Fibroblast of mammary gland (primary cell): ENCODE results near the gene GOLGA6L1.
"Not testable (repeated sequence)": the region's sequence is repeated elsewhere in the genome, so short reads cannot be mapped to it uniquely, and the experiment has no call there.

Experiments
- DNase-seq: peaks from one replicate; pipeline ENCODE4 v3.0.0-alpha.2; 2010; ENCODE audit warnings: low read depth
- H3K4me3 ChIP-seq: 2 replicates; pipeline ENCODE4 v1.5.1; 2011; ENCODE audit warnings: low read depth, mild to moderate bottlenecking, low read length, moderate library complexity; ENCODE audit not compliant: control insufficient read depth
- TF ChIP-seq, protein P1 (sequence below): conservative IDR thresholded peaks from 2 replicates; pipeline ENCODE4 v1.5.1; 2011; ENCODE audit warnings: low read depth, low read length, inconsistent platforms; ENCODE audit not compliant: control insufficient read depth, insufficient read depth

Gene GOLGA6L1, protein sequence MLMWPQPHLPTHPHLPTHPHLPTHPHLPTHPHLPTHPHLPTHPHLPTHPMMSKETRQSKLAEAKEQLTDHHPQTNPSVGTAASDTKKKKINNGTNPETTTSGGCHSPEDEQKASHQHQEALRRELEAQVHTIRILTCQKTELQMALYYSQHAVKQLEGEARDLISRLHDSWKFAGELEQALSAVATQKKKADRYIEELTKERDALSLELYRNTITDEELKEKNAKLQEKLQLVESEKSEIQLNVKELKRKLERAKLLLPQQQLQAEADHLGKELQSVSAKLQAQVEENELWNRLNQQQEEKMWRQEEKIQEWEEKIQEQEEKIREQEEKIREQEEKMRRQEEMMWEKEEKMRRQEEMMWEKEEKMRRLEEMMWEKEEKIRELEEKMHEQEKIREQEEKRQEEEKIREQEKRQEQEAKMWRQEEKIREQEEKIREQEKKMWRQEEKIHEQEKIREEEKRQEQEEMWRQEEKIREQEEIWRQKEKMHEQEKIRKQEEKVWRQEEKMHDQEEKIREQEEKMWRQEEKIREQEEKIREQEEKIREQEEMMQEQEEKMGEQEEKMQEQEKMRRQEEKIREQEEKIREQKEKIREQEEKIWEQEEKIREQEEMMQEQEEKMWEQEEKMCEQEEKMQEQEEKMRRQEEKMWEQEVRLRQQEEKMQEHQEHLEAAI

DNA sequence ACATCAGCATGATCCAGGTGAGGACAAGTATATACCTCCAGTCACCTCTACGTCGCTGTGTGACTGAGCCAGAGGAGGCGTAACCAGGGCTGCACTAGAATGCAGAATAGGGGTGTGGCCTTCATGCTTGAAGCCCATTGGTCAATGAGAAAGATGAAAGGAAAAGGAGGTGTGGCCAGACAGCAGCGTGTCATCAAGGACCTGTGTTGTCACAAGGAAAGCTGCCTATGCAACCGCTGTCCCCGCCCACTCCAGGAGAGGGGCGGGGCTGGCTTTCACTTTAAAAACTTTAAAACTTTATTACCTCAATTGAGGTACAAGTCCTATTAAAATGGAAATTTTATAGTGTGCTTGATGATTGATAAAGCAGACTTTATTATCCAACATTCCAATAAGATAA lies at the start of gene GOLGA6L1:
GOLGA6L1 (minus strand) TSS at position 101 of the 400 bp plus-strand sequence; CDS start at position 10, 91 bp downstream.
- H3K4me3 ChIP-seq, DNase-seq: not testable (repeated sequence)

DNA sequence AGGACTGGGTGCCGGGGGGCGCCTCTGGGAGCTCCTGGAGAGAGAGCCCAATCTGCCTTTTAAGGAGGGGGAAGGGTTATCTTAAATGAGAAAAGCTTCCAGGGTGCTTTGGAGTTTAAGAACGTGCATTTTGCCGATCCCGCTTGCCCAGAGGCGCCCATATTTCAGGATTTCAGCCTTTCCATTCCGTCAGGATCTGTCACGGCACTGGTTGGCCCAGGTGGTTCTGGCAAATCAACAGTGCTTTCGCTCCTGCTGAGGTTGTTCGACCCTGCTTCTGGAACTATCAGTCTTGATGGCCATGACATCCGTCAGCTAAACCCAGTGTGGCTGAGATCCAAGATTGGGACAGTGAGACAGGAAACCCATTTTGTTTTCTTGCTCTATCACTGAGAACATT lies 44.6 kb upstream of the GOLGA6L1 start:
- not testable (repeated sequence) for DNase-seq

DNA sequence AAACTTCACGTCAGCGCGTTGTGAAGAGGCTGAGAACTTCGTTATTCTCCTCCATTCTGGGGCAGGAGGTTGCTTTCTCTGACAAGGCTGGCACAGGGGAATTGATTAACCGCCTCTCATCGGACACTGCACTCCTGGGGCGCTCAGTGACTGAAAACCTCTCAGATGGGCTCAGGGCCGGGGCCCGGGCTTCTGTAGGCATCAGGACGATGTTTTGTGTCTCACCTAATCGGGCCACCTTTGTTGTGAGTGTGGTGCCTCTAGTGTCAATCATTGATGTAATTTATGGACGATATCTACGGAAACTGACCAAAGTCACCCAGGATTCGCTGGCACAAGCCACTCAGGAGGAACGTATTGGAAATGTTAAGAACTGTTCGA lies 43.9 kb upstream of the GOLGA6L1 start:
- not testable (repeated sequence) for H3K4me3 ChIP-seq, DNase-seq

More for the DNA sequence above, 44.6 kb upstream of the GOLGA6L1 start:
- not testable (repeated sequence) for H3K4me3 ChIP-seq

DNA sequence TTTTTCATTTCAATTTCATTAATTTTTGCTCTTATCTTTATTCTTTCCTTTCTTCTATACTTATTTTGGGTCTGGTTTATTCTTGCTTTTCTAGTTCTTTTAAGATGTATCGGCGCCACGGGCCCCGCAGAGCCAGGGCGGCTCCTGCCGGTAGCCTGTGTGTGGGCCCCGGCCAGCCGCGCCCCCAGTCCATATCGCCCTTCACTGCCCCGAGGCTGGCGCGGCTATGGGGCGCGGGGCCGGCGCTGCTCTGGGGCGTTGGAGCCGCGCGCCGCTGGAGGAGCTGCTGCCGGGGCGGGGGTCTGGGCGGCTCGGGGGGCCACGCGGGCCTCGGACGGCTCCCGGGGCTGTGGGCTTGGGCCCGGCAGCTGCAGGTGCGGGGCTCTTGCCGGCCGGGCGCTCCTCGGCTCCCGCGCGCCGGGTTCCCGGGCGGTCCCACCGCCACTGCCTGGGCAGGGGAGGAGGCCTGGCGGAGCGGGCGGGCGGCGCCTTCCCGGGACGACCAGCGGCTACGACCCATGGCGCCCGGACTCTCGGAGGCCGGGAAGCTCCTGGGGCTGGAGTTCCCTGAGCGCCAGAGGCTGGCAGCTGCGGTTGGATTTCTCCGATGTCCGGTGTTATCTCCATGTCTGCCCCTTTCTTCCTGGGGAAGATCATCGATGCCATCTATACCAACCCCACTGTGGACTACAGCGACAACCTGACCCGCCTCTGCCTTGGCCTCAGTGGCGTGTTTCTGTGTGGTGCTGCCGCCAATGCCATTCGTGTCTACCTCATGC lies 43.3 kb upstream of the GOLGA6L1 start:
- not testable (repeated sequence) for DNase-seq, H3K4me3 ChIP-seq

DNA sequence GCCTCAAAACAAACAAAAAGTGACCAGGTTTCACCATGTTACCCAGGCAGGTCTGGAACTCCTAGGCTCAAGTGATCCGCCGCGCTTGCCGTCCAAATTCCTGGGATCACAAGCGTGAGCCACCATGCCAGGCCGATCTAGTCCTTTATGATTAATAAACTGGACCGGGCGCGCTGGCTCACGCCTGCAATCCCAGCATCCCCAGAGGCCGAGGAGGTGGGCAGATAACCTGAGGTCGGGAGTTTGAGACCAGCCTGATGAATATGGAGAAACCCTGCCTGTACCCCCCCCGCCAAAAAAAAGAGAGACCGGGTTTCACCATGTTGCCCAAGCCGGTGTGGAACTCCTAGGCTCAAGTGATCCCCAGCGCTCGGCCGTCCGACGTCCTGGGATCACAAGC lies 40.1 kb upstream of the GOLGA6L1 start:
- H3K4me3 ChIP-seq, DNase-seq: not testable (repeated sequence)

DNA sequence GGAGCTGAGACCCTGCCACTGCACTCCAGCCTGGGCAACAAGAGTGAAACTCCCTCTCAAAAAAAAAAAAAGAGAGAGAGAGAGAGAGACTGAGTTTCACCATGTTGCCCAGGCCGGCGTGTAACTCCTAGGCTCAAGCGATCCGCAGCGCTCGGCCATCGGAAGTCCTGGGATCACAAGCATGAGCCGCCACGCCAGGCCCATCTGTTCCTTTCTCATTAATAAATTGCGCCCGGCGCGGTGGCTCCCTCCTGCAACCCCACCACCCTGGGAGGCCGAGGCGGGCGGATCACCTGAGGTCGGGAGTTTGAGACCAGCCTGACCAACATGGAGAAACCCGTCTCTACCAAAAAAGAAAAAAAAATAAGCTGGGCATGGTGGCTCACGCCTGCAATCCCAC lies 39.0 kb upstream of the GOLGA6L1 start:
- DNase-seq, H3K4me3 ChIP-seq: not testable (repeated sequence)

DNA sequence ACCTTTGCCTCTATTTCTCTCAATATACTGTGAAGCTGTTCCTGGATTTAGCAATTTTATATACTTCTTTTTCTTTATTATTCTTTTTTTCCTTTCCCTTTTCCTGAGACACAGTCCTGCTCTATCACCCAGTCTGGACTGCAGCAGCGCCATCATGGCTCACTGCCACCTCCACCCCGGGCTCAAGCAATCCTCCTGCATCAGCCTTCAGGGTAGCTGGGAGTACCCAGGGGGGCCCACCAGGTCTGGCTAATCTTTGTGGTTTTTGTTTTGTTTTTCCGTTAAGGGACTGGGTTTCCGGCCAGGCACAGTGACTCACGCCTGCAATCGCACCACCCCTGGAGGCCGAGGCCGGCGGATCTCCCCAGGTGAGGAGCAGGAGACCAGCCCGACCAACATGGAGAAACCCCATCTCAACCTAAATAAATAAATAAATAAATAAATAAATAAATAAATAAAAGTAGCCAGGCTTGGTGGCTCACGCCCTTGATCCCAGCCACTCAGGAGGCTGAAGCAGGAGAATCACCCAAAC lies 38.1 kb upstream of the GOLGA6L1 start:
- DNase-seq, H3K4me3 ChIP-seq: not testable (repeated sequence)

DNA sequence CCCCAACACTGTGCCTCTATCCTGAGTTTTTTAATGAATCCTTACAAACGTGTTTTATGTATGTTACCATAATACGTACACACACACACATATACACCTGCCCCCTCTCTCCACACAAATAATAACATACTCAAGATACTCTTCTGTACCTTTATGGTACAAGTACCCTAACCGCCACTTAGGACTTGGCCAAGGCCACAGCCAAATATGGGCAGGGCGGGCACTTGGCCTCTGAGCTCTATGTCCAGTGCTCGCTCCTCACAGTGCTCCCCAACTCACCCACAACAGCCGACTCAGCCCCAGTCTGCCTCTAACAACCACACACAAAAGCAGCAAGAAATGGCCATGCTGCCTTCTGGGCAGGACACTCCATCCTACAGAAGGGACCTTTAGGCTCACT lies 3.8 kb downstream of the GOLGA6L1 start:
- DNase-seq, H3K4me3 ChIP-seq: not testable (repeated sequence)

DNA sequence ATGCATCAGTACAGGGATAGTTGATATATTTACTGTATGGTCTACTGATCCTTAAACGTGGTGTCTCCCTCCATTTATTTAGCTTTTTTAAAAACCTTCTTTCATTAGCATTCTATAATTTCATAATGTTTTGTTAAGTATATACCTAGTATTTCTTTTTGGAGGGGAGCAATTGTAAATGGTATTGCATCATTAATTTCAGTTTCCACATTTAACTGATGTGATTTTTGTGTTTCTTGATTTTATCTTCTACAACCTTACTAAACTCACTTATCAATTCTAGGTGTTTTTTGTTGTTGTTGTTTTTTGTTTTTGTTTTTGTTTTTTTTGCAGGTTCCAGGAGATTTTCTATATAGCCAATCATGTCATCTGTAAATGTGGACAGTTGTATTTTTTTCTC lies 18.4 kb downstream of the GOLGA6L1 start:
- no peak overlapping the region for H3K4me3 ChIP-seq
- TF ChIP-seq, protein P1, sequence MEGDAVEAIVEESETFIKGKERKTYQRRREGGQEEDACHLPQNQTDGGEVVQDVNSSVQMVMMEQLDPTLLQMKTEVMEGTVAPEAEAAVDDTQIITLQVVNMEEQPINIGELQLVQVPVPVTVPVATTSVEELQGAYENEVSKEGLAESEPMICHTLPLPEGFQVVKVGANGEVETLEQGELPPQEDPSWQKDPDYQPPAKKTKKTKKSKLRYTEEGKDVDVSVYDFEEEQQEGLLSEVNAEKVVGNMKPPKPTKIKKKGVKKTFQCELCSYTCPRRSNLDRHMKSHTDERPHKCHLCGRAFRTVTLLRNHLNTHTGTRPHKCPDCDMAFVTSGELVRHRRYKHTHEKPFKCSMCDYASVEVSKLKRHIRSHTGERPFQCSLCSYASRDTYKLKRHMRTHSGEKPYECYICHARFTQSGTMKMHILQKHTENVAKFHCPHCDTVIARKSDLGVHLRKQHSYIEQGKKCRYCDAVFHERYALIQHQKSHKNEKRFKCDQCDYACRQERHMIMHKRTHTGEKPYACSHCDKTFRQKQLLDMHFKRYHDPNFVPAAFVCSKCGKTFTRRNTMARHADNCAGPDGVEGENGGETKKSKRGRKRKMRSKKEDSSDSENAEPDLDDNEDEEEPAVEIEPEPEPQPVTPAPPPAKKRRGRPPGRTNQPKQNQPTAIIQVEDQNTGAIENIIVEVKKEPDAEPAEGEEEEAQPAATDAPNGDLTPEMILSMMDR = no peak
- DNase-seq = no peak

DNA sequence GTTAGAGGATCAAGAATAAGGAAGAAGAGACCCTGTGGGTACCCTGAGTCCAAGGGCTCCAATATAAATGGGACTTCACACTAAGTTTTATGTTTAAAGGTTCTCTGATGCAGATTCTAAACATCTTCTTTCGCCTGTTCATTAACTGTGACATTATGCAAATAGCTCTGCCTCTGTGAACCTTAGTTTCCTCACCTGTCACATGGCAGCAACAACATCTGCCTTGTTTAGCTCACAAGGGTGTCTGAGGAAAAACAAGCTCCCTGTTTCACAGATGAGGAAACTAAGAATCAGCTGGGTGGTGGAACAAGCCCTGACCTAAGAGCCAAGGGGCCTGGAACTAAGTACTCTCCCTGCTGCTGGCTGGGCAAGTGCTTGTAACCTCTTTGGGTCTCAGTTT lies 40.8 kb downstream of the GOLGA6L1 start:
- no peak for DNase-seq
- TF ChIP-seq, protein P1 = no peak
- no peak overlapping the region for H3K4me3 ChIP-seq

DNA sequence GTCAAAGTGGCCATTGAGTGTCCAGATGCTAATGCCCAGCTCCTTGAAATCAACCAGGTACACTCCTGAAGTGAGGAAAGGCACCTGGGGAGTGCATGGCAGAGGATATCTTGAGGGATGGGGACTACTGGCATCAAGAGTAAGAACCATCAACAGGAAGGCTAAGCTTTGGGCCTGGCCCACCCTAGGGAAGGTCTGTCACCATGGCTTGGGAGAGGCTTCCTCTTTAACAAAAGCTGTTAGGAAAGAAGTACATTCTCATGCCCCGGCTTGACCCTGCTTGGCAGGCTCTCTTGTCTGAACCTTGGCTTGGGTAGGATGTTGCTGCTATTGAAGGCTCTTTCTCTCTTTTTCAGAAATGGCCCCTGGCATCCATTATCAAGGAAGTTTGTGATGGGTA lies 53.5 kb downstream of the GOLGA6L1 start:
- TF ChIP-seq, protein P1 = no peak
- no peak overlapping the region for H3K4me3 ChIP-seq
- no peak for DNase-seq

DNA sequence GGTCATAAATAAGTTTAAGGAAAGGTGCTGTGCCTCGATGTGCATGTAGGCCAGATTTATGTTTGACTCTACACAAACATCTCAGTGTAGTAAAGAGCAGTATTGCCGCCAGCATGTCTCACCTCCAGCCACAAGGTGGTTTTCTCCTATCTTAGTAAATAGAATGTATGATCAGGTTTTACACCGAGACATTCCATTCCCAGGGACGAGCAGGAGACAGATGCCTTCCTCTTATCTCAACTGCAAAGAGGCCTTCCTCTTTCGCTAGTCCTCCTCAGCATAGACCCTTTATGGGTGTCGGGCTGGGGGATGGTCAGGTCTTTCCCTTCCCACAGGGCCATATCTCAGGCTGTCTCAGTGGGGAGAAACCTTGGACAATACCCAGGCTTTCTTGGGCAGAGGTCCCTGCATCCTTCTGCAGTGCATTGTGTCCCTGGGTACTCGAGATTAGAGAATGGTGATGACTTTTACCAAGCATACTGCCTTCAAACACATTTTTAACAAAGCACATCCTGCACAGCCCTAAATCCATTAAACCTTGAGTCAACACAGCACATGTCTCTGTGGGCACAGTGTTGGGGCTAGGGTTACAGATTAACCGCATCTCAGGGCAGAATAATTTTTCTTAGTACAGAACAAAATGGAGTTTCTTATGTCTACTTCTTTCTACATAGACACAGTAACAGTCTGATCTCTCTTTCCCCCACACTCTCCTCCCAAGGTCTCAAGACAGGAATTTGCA lies 54.5 kb downstream of the GOLGA6L1 start:
- not testable (repeated sequence) for DNase-seq, H3K4me3 ChIP-seq
